Inflammatory macrophage treated with lipopolysaccharide for 1 hour (primary cell): ENCODE data around the gene MSI2.

Experiments
- DNase-seq, 2 donors: peaks; one replicate each; pipeline ENCODE4 v3.0.0-alpha.2; 2020 to 2022

MSI2 gene

GRCh38 chr17:57273490-57273889, 17.2 kb downstream of the MSI2 start:
- no peak for DNase-seq

- no peak for DNase-seq
Measured at GRCh38 chr17:57274162-57274561, 17.8 kb downstream of the MSI2 start.

- DNase-seq, result no peak
Measured at GRCh38 chr17:57275071-57275764, 18.9 kb downstream of the MSI2 start.

GRCh38 chr17:57276621-57277020, 20.3 kb downstream of the MSI2 start:
- DNase-seq, result no peak

- no peak for DNase-seq
Measured at GRCh38 chr17:57277923-57278604, 21.7 kb downstream of the MSI2 start.

GRCh38 chr17:57278740-57279387, 22.5 kb downstream of the MSI2 start:
- no peak for DNase-seq

GRCh38 chr17:57279432-57279831, 23.1 kb downstream of the MSI2 start:
- no peak for DNase-seq

- DNase-seq, result no peak
Measured at GRCh38 chr17:57281887-57282286, 25.6 kb downstream of the MSI2 start.

- no peak for DNase-seq
Measured at GRCh38 chr17:57282296-57282695, 26.0 kb downstream of the MSI2 start.

- DNase-seq, result no peak
Measured at GRCh38 chr17:57283203-57283971, 27.1 kb downstream of the MSI2 start.

GRCh38 chr17:57284583-57284982, 28.3 kb downstream of the MSI2 start:
- DNase-seq, result no peak

- peak in 1 of 2 donors; percentile 39 for DNase-seq
Measured at GRCh38 chr17:57284984-57285646, 28.8 kb downstream of the MSI2 start.

GRCh38 chr17:57285701-57286100, 29.4 kb downstream of the MSI2 start:
- DNase-seq, result no peak

- no peak for DNase-seq
Measured at GRCh38 chr17:57286399-57287105, 30.2 kb downstream of the MSI2 start.

GRCh38 chr17:57288040-57288772, 31.9 kb downstream of the MSI2 start:
- DNase-seq, result no peak

- peak; percentile 29 to 44 for DNase-seq
Measured at GRCh38 chr17:57288773-57289121, 32.4 kb downstream of the MSI2 start.

- DNase-seq, result no peak
Measured at GRCh38 chr17:57289130-57289529, 32.8 kb downstream of the MSI2 start.

GRCh38 chr17:57289613-57290012, 33.3 kb downstream of the MSI2 start:
- no peak for DNase-seq

- no peak for DNase-seq
Measured at GRCh38 chr17:57290981-57291380, 34.7 kb downstream of the MSI2 start.

GRCh38 chr17:57292091-57292490, 35.8 kb downstream of the MSI2 start:
- DNase-seq, result no peak

- DNase-seq, result no peak
Measured at GRCh38 chr17:57293077-57293476, 36.8 kb downstream of the MSI2 start.

GRCh38 chr17:57294101-57294500, 37.8 kb downstream of the MSI2 start:
- DNase-seq, result no peak
